ENCODE results near the gene TMEM269. TPM values are rescaled to one million over a fixed set of nuclear protein-coding genes. Genes with fewer than 3 reads are reported as not detected.

The TMEM269 gene
- total and polyA plus RNA-seq, 2 experiments from 2014 or later, result 0.35 to 0.69 TPM

GRCh38 chr1:42816585-42817439 is 32.0 kb downstream of the TMEM269 start, which contains the start of the genes ERMAP and SVBP:
Gene ERMAP, plus strand, starts transcription at chr1:42817122. Its CDS starts 13,327 bp downstream, at chr1:42830449.
Gene SVBP, minus strand, starts transcription at chr1:42817397. Its CDS starts 853 bp downstream, at chr1:42816544.
- TF ChIP-seq CTCF (IDR thresholded peaks at IDR 0.05; ENCODE audit: low read depth, low read length), result no peak
- Histone ChIP-seq H3K9me3 (ENCODE audit: low read depth) (no peaks in the 10 kb centered on the region), H3K4me1 (ENCODE audit: low read depth) (peaks cover 10% of the 10 kb centered on the region), H3K27me3 (no peaks in the 10 kb centered on the region), H3K27ac (peak within 1 kb of the TSS; percentile 100), H3K36me3 (no peaks in the 10 kb centered on the region), H3K4me3 (peak within 1 kb of the TSS; percentile 82)
- DNase-seq (ENCODE audit: low read depth in 1 of 2, low spot score in 1 of 2), result peak; percentile 90 to 96

GRCh38 chr1:42817440-42817767 is 32.6 kb downstream of the TMEM269 start:
- no peaks in the 10 kb centered on the region for H3K36me3 ChIP-seq
- peaks cover 10% of the 10 kb centered on the region for H3K4me1 ChIP-seq (ENCODE audit: low read depth)
- peak overlapping the region; percentile 100 for H3K27ac ChIP-seq
- no peaks in the 10 kb centered on the region for H3K9me3 ChIP-seq (ENCODE audit: low read depth)
- no peak for TF ChIP-seq CTCF (IDR thresholded peaks at IDR 0.05; ENCODE audit: low read depth, low read length)
- no peaks in the 10 kb centered on the region for H3K27me3 ChIP-seq
- H3K4me3 ChIP-seq, result peak overlapping the region; percentile 82
- no peak for DNase-seq (ENCODE audit: low read depth in 1 of 2, low spot score in 1 of 2)

GRCh38 chr1:42817976-42818375 is 33.2 kb downstream of the TMEM269 start:
- Histone ChIP-seq H3K4me3 (no peak overlapping the region), H3K36me3 (no peaks in the 10 kb centered on the region)
- no peak for TF ChIP-seq CTCF (IDR thresholded peaks at IDR 0.05; ENCODE audit: low read depth, low read length)

GRCh38 chr1:42820813-42821212 is 36.0 kb downstream of the TMEM269 start:
- H3K4me1 ChIP-seq (ENCODE audit: low read depth), result peaks cover 21% of the 10 kb centered on the region
- no peak overlapping the region for H3K27ac ChIP-seq
- no peaks in the 10 kb centered on the region for H3K36me3 ChIP-seq
- H3K4me3 ChIP-seq, result no peak overlapping the region
- no peak for DNase-seq (ENCODE audit: low read depth in 1 of 2, low spot score in 1 of 2)
- H3K9me3 ChIP-seq (ENCODE audit: low read depth), result no peaks in the 10 kb centered on the region
- no peaks in the 10 kb centered on the region for H3K27me3 ChIP-seq
- TF ChIP-seq CTCF (IDR thresholded peaks at IDR 0.05; ENCODE audit: low read depth, low read length), result no peak

More at GRCh38 chr1:42817976-42818375, 33.2 kb downstream of the TMEM269 start:
- no peaks in the 10 kb centered on the region for H3K9me3 ChIP-seq (ENCODE audit: low read depth)
- H3K27ac ChIP-seq, result no peak overlapping the region
- no peaks in the 10 kb centered on the region for H3K27me3 ChIP-seq
- peaks cover 11% of the 10 kb centered on the region for H3K4me1 ChIP-seq (ENCODE audit: low read depth)
- no peak for DNase-seq (ENCODE audit: low read depth in 1 of 2, low spot score in 1 of 2)

- Histone ChIP-seq H3K27me3 (no peaks in the 10 kb centered on the region), H3K4me3 (no peak overlapping the region), H3K27ac (no peak overlapping the region), H3K36me3 (no peaks in the 10 kb centered on the region), H3K4me1 (ENCODE audit: low read depth) (peaks cover 14% of the 10 kb centered on the region), H3K9me3 (ENCODE audit: low read depth) (no peaks in the 10 kb centered on the region)
- no peak for DNase-seq (ENCODE audit: low read depth in 1 of 2, low spot score in 1 of 2)
- no peak for TF ChIP-seq CTCF (IDR thresholded peaks at IDR 0.05; ENCODE audit: low read depth, low read length)
Observed at GRCh38 chr1:42821690-42822089, 36.9 kb downstream of the TMEM269 start.

Data from cardiac muscle cell (in vitro differentiated cells and primary cell).